Smooth muscle cell (in vitro differentiated cells): ENCODE measurements around the gene PLXNA4. TPM values are rescaled to one million over a fixed set of nuclear protein-coding genes. Genes with fewer than 3 reads are reported as not detected.

Source experiments
- DNase-seq: peaks from one replicate; lab custom pipeline; 2025; ENCODE audit not compliant: unreplicated experiment; lab: John Stamatoyannopoulos, UW
- H2AFZ ChIP-seq: fragments of 200-600 bp; sonication (generic); 2 replicates; pipeline ENCODE4 v1.6.0; 2016; ENCODE audit warnings: antibody characterized with exemption, low read depth, mild to moderate bottlenecking
- H3F3A ChIP-seq: fragments of 200-600 bp; sonication (generic); 2 replicates; pipeline ENCODE4 v1.6.0; 2017; ENCODE audit warnings: antibody characterized with exemption, low read depth
- H3K27ac ChIP-seq: fragments of 200-600 bp; sonication (generic); 2 replicates; pipeline ENCODE4 v1.5.1; 2016; ENCODE audit warnings: low read depth, mild to moderate bottlenecking
- H3K27me3 ChIP-seq: fragments of 200-600 bp; sonication (generic); 2 replicates; pipeline ENCODE4 v1.6.1; 2016; ENCODE audit warnings: low read depth, mild to moderate bottlenecking
- H3K36me3 ChIP-seq: fragments of 200-600 bp; sonication (generic); 2 replicates; pipeline ENCODE4 v1.5.1; 2016; ENCODE audit warnings: low read depth
- H3K4me1 ChIP-seq: fragments of 200-600 bp; sonication (generic); 2 replicates; pipeline ENCODE4 v1.5.1; 2016; ENCODE audit warnings: low read depth
- H3K4me2 ChIP-seq: fragments of 200-600 bp; sonication (generic); 2 replicates; pipeline ENCODE4 v1.6.0; 2016; ENCODE audit warnings: mild to moderate bottlenecking
- H3K4me3 ChIP-seq: fragments of 200-600 bp; sonication (generic); 2 replicates; pipeline ENCODE4 v1.5.1; 2016; ENCODE audit warnings: mild to moderate bottlenecking
- H3K79me2 ChIP-seq: fragments of 200-600 bp; sonication (generic); 2 replicates; pipeline ENCODE4 v1.6.0; 2016; ENCODE audit warnings: low read depth, mild to moderate bottlenecking
- H3K9ac ChIP-seq: fragments of 200-600 bp; sonication (generic); 2 replicates; pipeline ENCODE4 v1.6.0; 2016; ENCODE audit warnings: low read depth
- H3K9me3 ChIP-seq: fragments of 200-600 bp; sonication (generic); replicated peaks from 2 replicates; pipeline ENCODE4 v1.5.1; 2016; ENCODE audit warnings: low read depth
- H4K20me1 ChIP-seq: fragments of 200-600 bp; sonication (generic); 2 replicates; pipeline ENCODE4 v1.6.0; 2016; ENCODE audit warnings: low read depth
- CTCF ChIP-seq: fragments of 200-600 bp; sonication (generic); IDR thresholded peaks from 2 replicates; pipeline ENCODE4 v1.5.1; 2017; ENCODE audit warnings: borderline replicate concordance, mild to moderate bottlenecking, antibody characterized with exemption; ENCODE audit not compliant: insufficient read depth, poor library complexity, severe bottlenecking
- WGBS: methylation state at CpG from one replicate; pipeline ENCODE4 v1.1.7; 2016; ENCODE audit warnings: low lambda C conversion rate; 5-methylcytosine and 5-hydroxymethylcytosine counted together
- polyA plus RNA-seq: library from polyadenylated mRNA; unstranded; fragments of >200 nt; fragmentation: Nextera tagmentation; extraction: Ambion mirVana; gene quantifications from 2 replicates; pipeline ENCODE4 v1.2.1, GENCODE V29; 2016
- total RNA-seq: library from RNA; depleted of rRNA; stranded (reverse); fragments of >200 nt; gene quantifications from 2 replicates; pipeline ENCODE4 v1.2.3, GENCODE V29; 2014

Gene PLXNA4
- total and polyA plus RNA-seq, 2 experiments from 2014 or later = 8.5 to 9.9 TPM

GRCh38 chr7:132450188-132450587 is 126.1 kb downstream of the PLXNA4 start:
- Histone ChIP-seq H2AFZ (no peak overlapping the region), H3K4me2 (no peak overlapping the region), H3K4me1 (no peaks in the 10 kb centered on the region), H3K27ac (no peak overlapping the region), H3K9me3 (no peaks in the 10 kb centered on the region), H3K79me2 (no peaks in the 10 kb centered on the region), H3K9ac (no peak overlapping the region), H3F3A (no peaks in the 10 kb centered on the region), H3K27me3 (no peaks in the 10 kb centered on the region), H3K4me3 (no peak overlapping the region), H3K36me3 (no peaks in the 10 kb centered on the region), H4K20me1 (no peaks in the 10 kb centered on the region)
- 92% methylated on average over 4 of the region's 4 CpGs for WGBS
- no peak for DNase-seq
- TF ChIP-seq CTCF = no peak

- Histone ChIP-seq H3K27ac (no peak overlapping the region), H4K20me1 (no peaks in the 10 kb centered on the region), H3F3A (no peaks in the 10 kb centered on the region), H3K9ac (no peak overlapping the region), H3K4me3 (no peak overlapping the region), H3K4me2 (no peak overlapping the region), H3K27me3 (no peaks in the 10 kb centered on the region), H3K9me3 (no peaks in the 10 kb centered on the region), H3K79me2 (no peaks in the 10 kb centered on the region), H2AFZ (no peak overlapping the region), H3K36me3 (no peaks in the 10 kb centered on the region), H3K4me1 (no peaks in the 10 kb centered on the region)
- TF ChIP-seq CTCF = no peak
- no peak for DNase-seq
- WGBS = 73% methylated on average over 8 of the region's 8 CpGs
These were observed 129.5 kb downstream of the PLXNA4 start for GRCh38 chr7:132446666-132447278.

- no peaks in the 10 kb centered on the region for H4K20me1 ChIP-seq
- H3K27ac ChIP-seq = no peak overlapping the region
- no peak overlapping the region for H3K4me2 ChIP-seq
- no peaks in the 10 kb centered on the region for H3K9me3 ChIP-seq
- H3K27me3 ChIP-seq = no peaks in the 10 kb centered on the region
- no peak overlapping the region for H2AFZ ChIP-seq
- H3K79me2 ChIP-seq = no peaks in the 10 kb centered on the region
- 58% methylated on average over 3 of the region's 3 CpGs for WGBS
- no peak overlapping the region for H3K4me3 ChIP-seq
- H3K9ac ChIP-seq = no peak overlapping the region
- DNase-seq = no peak
- H3K36me3 ChIP-seq = no peaks in the 10 kb centered on the region
- TF ChIP-seq CTCF = no peak
- H3F3A ChIP-seq = no peaks in the 10 kb centered on the region
- H3K4me1 ChIP-seq = no peaks in the 10 kb centered on the region
These were observed 130.0 kb downstream of the PLXNA4 start for GRCh38 chr7:132446260-132446659.

GRCh38 chr7:132443761-132444520 is 132.3 kb downstream of the PLXNA4 start:
- TF ChIP-seq CTCF = no peak
- Histone ChIP-seq H3K27me3 (no peaks in the 10 kb centered on the region), H3K27ac (no peak overlapping the region), H4K20me1 (no peaks in the 10 kb centered on the region), H3K9me3 (no peaks in the 10 kb centered on the region), H3K4me3 (no peak overlapping the region), H3K4me2 (no peak overlapping the region), H3K79me2 (no peaks in the 10 kb centered on the region), H3K4me1 (no peaks in the 10 kb centered on the region), H2AFZ (no peak overlapping the region), H3F3A (no peaks in the 10 kb centered on the region), H3K9ac (no peak overlapping the region), H3K36me3 (no peaks in the 10 kb centered on the region)
- no peak for DNase-seq
- 92% methylated on average over 5 of the region's 5 CpGs for WGBS
